Measurements from ENCODE around the gene HSD17B3.

GRCh38 chr9:96294159-96294545, 7.8 kb downstream of the HSD17B3 start:
- TF ChIP-seq CTCF (IDR thresholded peaks at IDR 0.05) (no peak), POLR2A (IDR thresholded peaks at IDR 0.05) (no peak)

All from vagina (tissue), 2 donors.